ENCODE results near the gene NRG3.

GRCh38 chr10:82535457-82535856, 660.5 kb downstream of the NRG3 start:
- TF ChIP-seq POLR2A (IDR thresholded peaks at IDR 0.05) (no peak), CTCF (IDR thresholded peaks at IDR 0.05) (no peak)

All from testis (tissue), 2 donors.